PC-9 (cell line): ENCODE data around the gene STX12.

Experiments used
- EZH2 ChIP-seq: fragments of 200-600 bp; sonication (generic); IDR thresholded peaks from 2 replicates; pipeline ENCODE4 v1.8.0; 2017; ENCODE audit warnings: antibody characterized with exemption, low read depth
- TF ChIP-seq, protein P1 (sequence below): fragments of 200-600 bp; sonication (generic); conservative IDR thresholded peaks from 2 replicates; pipeline ENCODE4 v1.6.1; 2017; ENCODE audit warnings: mixed run types, antibody characterized with exemption, mild to moderate bottlenecking, moderate library complexity

DNA sequence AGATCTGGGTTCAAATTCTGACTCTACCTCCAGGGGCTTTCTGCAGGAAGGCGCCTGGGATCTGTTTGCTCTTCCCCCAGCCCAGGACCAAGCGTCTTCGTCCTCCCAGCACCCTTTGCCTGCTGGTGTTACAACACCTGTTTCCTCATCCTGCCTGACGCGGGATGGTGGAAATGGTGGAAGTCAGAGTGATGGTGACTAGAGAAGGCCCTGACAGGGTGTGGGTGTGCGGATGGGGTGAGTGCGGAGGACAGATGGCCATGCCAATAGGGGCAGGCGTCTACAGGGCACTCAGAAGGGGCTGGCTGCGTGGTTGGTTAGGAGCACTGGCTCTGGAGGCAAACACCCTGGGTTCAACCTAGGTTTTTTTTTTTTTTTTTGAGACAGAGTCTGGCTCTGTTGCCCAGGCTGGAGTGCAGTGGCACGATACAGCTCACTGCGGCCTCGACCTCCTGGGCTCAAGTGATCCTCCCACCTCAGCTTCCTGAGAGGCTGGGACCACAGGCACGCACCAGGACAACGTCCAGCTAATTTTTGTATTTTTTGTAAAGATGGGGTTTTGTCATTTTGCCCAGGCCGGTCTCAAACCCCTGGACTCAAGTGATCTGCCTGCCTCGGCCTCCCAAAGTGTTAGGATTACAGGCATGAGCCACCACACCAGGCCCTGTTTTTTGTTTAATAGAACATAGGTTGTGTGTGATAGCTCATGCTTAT, 100.8 kb downstream of the STX12 start:
- TF ChIP-seq, protein P1, sequence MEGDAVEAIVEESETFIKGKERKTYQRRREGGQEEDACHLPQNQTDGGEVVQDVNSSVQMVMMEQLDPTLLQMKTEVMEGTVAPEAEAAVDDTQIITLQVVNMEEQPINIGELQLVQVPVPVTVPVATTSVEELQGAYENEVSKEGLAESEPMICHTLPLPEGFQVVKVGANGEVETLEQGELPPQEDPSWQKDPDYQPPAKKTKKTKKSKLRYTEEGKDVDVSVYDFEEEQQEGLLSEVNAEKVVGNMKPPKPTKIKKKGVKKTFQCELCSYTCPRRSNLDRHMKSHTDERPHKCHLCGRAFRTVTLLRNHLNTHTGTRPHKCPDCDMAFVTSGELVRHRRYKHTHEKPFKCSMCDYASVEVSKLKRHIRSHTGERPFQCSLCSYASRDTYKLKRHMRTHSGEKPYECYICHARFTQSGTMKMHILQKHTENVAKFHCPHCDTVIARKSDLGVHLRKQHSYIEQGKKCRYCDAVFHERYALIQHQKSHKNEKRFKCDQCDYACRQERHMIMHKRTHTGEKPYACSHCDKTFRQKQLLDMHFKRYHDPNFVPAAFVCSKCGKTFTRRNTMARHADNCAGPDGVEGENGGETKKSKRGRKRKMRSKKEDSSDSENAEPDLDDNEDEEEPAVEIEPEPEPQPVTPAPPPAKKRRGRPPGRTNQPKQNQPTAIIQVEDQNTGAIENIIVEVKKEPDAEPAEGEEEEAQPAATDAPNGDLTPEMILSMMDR: no peak
- TF ChIP-seq EZH2: no peak
